IMR-90 (cell line): ENCODE measurements around the gene FSIP1. TPM values are rescaled to one million over a fixed set of nuclear protein-coding genes. Genes with fewer than 3 reads are reported as not detected.

Experiments
- ATAC-seq: fragments of 200-7000 bp; cut with Tn5 transposase; 2 replicates; pipeline ENCODE4 v1.9.1; 2020; ENCODE audit warnings: low read depth, mild to moderate bottlenecking, moderate library complexity
- BruUV-seq: library from RNA; stranded (reverse); fragments of 400-500 nt; replicated peaks from 2 replicates; lab custom pipeline; 2021; lab: Mats Ljungman, UMichigan
- CTCF ChIA-PET: fragments of 300-600 bp; formaldehyde crosslinking; extraction: SDS; loops from one replicate; lab custom pipeline; 2021; ENCODE audit warnings: antibody characterized with exemption; lab: Yijun Ruan, JAX
- POLR2A ChIA-PET: fragments of 300-600 bp; sonication (Branson Sonifier 250); formaldehyde crosslinking; loops from one replicate; lab custom pipeline; 2022; ENCODE audit warnings: antibody characterized with exemption; ENCODE audit not compliant: unreplicated experiment; lab: Charles Lee
- DNase-seq: peaks from one replicate; pipeline ENCODE4 v3.0.0; 2013
- H2AFZ ChIP-seq: replicated peaks from 2 replicates; pipeline ENCODE3; 2013; ENCODE audit warnings: low read length, mild to moderate bottlenecking; ENCODE audit not compliant: poor library complexity
- H2AK5ac ChIP-seq: 2 replicates; pipeline ENCODE4 v1.6.1; 2013; ENCODE audit warnings: low read depth, low read length, inconsistent platforms
- H2AK9ac ChIP-seq: replicated peaks from 2 replicates; pipeline ENCODE3; 2013; ENCODE audit warnings: mild to moderate bottlenecking, low read depth, low read length, moderate library complexity; ENCODE audit not compliant: poor library complexity
- H2BK120ac ChIP-seq: 2 replicates; pipeline ENCODE4 v1.6.1; 2013; ENCODE audit warnings: low read depth, low read length, inconsistent platforms
- H2BK15ac ChIP-seq: 3 replicates; pipeline ENCODE4 v1.6.1; 2013; ENCODE audit warnings: low read depth, low read length, inconsistent platforms
- H2BK20ac ChIP-seq: 2 replicates; pipeline ENCODE4 v1.6.1; 2013; ENCODE audit warnings: low read depth, mild to moderate bottlenecking, inconsistent platforms, low read length, moderate library complexity
- H2BK5ac ChIP-seq: 2 replicates; pipeline ENCODE4 v1.6.1; 2013; ENCODE audit warnings: mild to moderate bottlenecking, low read depth, low read length, inconsistent platforms; ENCODE audit not compliant: poor library complexity, severe bottlenecking
- H3K14ac ChIP-seq: replicated peaks from 2 replicates; pipeline ENCODE4 v1.6.1; 2013; ENCODE audit warnings: low read depth, low read length, inconsistent platforms
- H3K18ac ChIP-seq: 2 replicates; pipeline ENCODE4 v1.6.1; 2013; ENCODE audit warnings: low read depth, low read length, control low read depth
- H3K23ac ChIP-seq: 2 replicates; pipeline ENCODE4 v1.6.1; 2013; ENCODE audit warnings: low read depth, low read length, inconsistent platforms
- H3K27ac ChIP-seq: 2 replicates; pipeline ENCODE4 v1.5.1; 2013; ENCODE audit warnings: mild to moderate bottlenecking, control low read depth, low read length; ENCODE audit not compliant: insufficient read depth
- H3K27me3 ChIP-seq: 2 replicates; pipeline ENCODE4 v1.6.1; 2013; ENCODE audit warnings: low read length; ENCODE audit not compliant: control insufficient read depth, insufficient read depth
- H3K36me3 ChIP-seq: 2 replicates; pipeline ENCODE4 v1.6.1; 2013; ENCODE audit warnings: low read length, mixed read lengths; ENCODE audit not compliant: control insufficient read depth, insufficient read depth
- H3K4ac ChIP-seq: 2 replicates; pipeline ENCODE4 v1.6.1; 2013; ENCODE audit warnings: low read depth, low read length, inconsistent platforms
- H3K4me1 ChIP-seq: 2 replicates; pipeline ENCODE4 v1.6.1; 2013; ENCODE audit warnings: low read length, mixed read lengths; ENCODE audit not compliant: control insufficient read depth, insufficient read depth
- H3K4me2 ChIP-seq: 2 replicates; pipeline ENCODE4 v1.6.1; 2013; ENCODE audit warnings: low read depth, mild to moderate bottlenecking, control low read depth, low read length, moderate library complexity
- H3K4me3 ChIP-seq: 2 replicates; pipeline ENCODE4 v1.5.1; 2013; ENCODE audit warnings: low read depth, mild to moderate bottlenecking, control low read depth, low read length, moderate library complexity; ENCODE audit not compliant: insufficient read depth
- H3K56ac ChIP-seq: 2 replicates; pipeline ENCODE4 v1.6.1; 2013; ENCODE audit warnings: low read length, inconsistent platforms; ENCODE audit not compliant: insufficient read depth; ENCODE audit errors: extremely low read depth
- H3K79me1 ChIP-seq, 2 experiments: 2 replicates each; pipeline ENCODE4 v1.6.1; 2013; ENCODE audit warnings: low read length in 2 of 2, inconsistent platforms in 1 of 2, low read depth in 1 of 2
- H3K9ac ChIP-seq: 2 replicates; pipeline ENCODE4 v1.6.1; 2013; ENCODE audit warnings: low read depth, low read length, control low read depth
- H3K9me1 ChIP-seq: 2 replicates; pipeline ENCODE4 v1.6.1; 2013; ENCODE audit warnings: low read length, inconsistent platforms; ENCODE audit not compliant: insufficient read depth
- H3K9me3 ChIP-seq: 2 replicates; pipeline ENCODE4 v1.6.1; 2013; ENCODE audit warnings: low read length; ENCODE audit not compliant: control insufficient read depth, insufficient read depth
- H4K20me1 ChIP-seq: 2 replicates; pipeline ENCODE4 v1.6.1; 2013; ENCODE audit warnings: low read length, inconsistent platforms; ENCODE audit not compliant: insufficient read depth
- H4K5ac ChIP-seq: 2 replicates; pipeline ENCODE4 v1.6.1; 2013; ENCODE audit warnings: mild to moderate bottlenecking, low read depth, low read length, control low read depth
- H4K8ac ChIP-seq, 2 experiments: 2 replicates each; pipeline ENCODE4 v1.6.1; 2013; ENCODE audit warnings: low read depth in 2 of 2, low read length in 2 of 2, control low read depth in 1 of 2, inconsistent platforms in 1 of 2
- H4K91ac ChIP-seq: 2 replicates; pipeline ENCODE4 v1.6.1; 2013; ENCODE audit warnings: low read depth, low read length, inconsistent platforms; ENCODE audit not compliant: insufficient read depth
- BHLHE40 ChIP-seq: fragments of 150-350 bp; IDR thresholded peaks from 2 replicates; pipeline ENCODE4 v1.6.1; 2016; ENCODE audit warnings: mild to moderate bottlenecking, low read depth, low read length
- CEBPB ChIP-seq: IDR thresholded peaks from 2 replicates; pipeline ENCODE4 v1.6.1; 2012; ENCODE audit warnings: low read depth, low read length, improper control_type of control experiment
- CHD1 ChIP-seq: IDR thresholded peaks from 2 replicates; pipeline ENCODE4 v1.6.1; 2012; ENCODE audit warnings: low read depth, low read length, improper control_type of control experiment
- CTCF ChIP-seq: conservative IDR thresholded peaks from 2 replicates; pipeline ENCODE4 v1.5.1; 2012; ENCODE audit warnings: mild to moderate bottlenecking, low read depth, low read length, improper control_type of control experiment
- ELK1 ChIP-seq: fragments of 150-350 bp; IDR thresholded peaks from 2 replicates; pipeline ENCODE4 v1.6.1; 2016; ENCODE audit warnings: low read depth, mild to moderate bottlenecking, low read length, moderate library complexity, borderline replicate concordance
- FOS ChIP-seq: fragments of 150-350 bp; IDR thresholded peaks from 2 replicates; pipeline ENCODE4 v1.6.1; 2016; ENCODE audit warnings: low read depth, low read length
- MAFK ChIP-seq: IDR thresholded peaks from 2 replicates; pipeline ENCODE4 v1.6.1; 2012; ENCODE audit warnings: low read depth, low read length, improper control_type of control experiment
- MAZ ChIP-seq: IDR thresholded peaks from 2 replicates; pipeline ENCODE4 v1.6.1; 2012; ENCODE audit warnings: low read depth, mild to moderate bottlenecking, low read length, improper control_type of control experiment, moderate library complexity, borderline replicate concordance
- MXI1 ChIP-seq: IDR thresholded peaks from 2 replicates; pipeline ENCODE4 v1.6.1; 2012; ENCODE audit warnings: low read depth, mild to moderate bottlenecking, low read length, moderate library complexity, borderline replicate concordance
- NFE2L2 ChIP-seq: fragments of 150-350 bp; IDR thresholded peaks from 2 replicates; pipeline ENCODE4 v1.6.1; 2016; ENCODE audit warnings: low read depth, mild to moderate bottlenecking, low read length
- POLR2A ChIP-seq: IDR thresholded peaks from 2 replicates; pipeline ENCODE4 v1.6.1; 2012; ENCODE audit warnings: mild to moderate bottlenecking, low read depth, low read length
- RAD21 ChIP-seq: IDR thresholded peaks from 2 replicates; pipeline ENCODE4 v1.6.1; 2012; ENCODE audit warnings: low read length, improper control_type of control experiment
- RFX5 ChIP-seq: IDR thresholded peaks from 2 replicates; pipeline ENCODE4 v1.8.0; 2012; ENCODE audit warnings: low read depth, mild to moderate bottlenecking, low read length, moderate library complexity
- SMC3 ChIP-seq: fragments of 150-350 bp; IDR thresholded peaks from 2 replicates; pipeline ENCODE4 v1.6.1; 2016; ENCODE audit warnings: low read depth, mild to moderate bottlenecking, antibody characterized with exemption, low read length, moderate library complexity
- USF2 ChIP-seq: fragments of 150-350 bp; IDR thresholded peaks from 2 replicates; pipeline ENCODE4 v1.6.1; 2017; ENCODE audit warnings: mild to moderate bottlenecking, antibody characterized with exemption, low read length, low read depth
- WGBS, 2 experiments: methylation state at CpG; one replicate each; pipeline versions ENCODE4 v1.1.5 to v1.1.7; 2013; ENCODE audit warnings: missing lambda C conversion rate in 2 of 2; ENCODE audit not compliant: insufficient read length in 1 of 2; ENCODE audit errors: extremely low coverage in 2 of 2; 5-methylcytosine and 5-hydroxymethylcytosine counted together
- dilution Hi-C: fragments of 300-500 bp; cut with HindIII; formaldehyde crosslinking; loops from one replicate; pipeline ENCODE4 v1.14.3; 2018; ENCODE audit warnings: low sequenced_read_pairs; ENCODE audit not compliant: unreplicated experiment
- in situ Hi-C: fragments of 300-500 bp; cut with MboI; formaldehyde crosslinking; loops from 3 replicates; pipeline ENCODE4 v1.14.3; 2019; ENCODE audit warnings: low sequenced_read_pairs, inconsistent platforms, mixed read lengths
- intact Hi-C: fragments of 100-400 bp; cut with micrococcal nuclease; formaldehyde crosslinking; loops from 2 replicates; pipeline ENCODE4 v1.10.0; 2022
- polyA plus RNA-seq, 3 experiments: library from polyadenylated mRNA; depleted of rRNA; stranded (reverse); fragments of >200 nt; gene quantifications; 2 replicates each; pipeline ENCODE4 v1.2.3, GENCODE V29; 2012; ENCODE audit warnings: low replicate concordance in 1 of 3
- total RNA-seq: library from RNA; depleted of rRNA; stranded (reverse); fragments of >200 nt; gene quantifications from 2 replicates; pipeline ENCODE4 v1.2.3, GENCODE V29; 2012

FSIP1 gene
- total and polyA plus RNA-seq, 2 of the 4 experiments (the other 2 are of a cell fraction), result 0.10 to 0.18 TPM

- Histone ChIP-seq H2AK5ac (no peak overlapping the region), H3K4me3 (no peak overlapping the region), H3K4me1 (no peaks in the 10 kb centered on the region; the same call in 1 of the 2 replicates), H3K9me3 (no peaks in the 10 kb centered on the region), H3K56ac (no peak overlapping the region), H3K36me3 (peaks cover 78% of the 10 kb centered on the region), H2BK5ac (no peak overlapping the region), H3K9me1 (peaks cover 13% of the 10 kb centered on the region), H2BK20ac (no peak overlapping the region), H4K20me1 (peaks cover 99% of the 10 kb centered on the region), H3K23ac (no peak overlapping the region), H2AK9ac (peak overlapping the region; percentile 11), H3K4me2 (no peak overlapping the region; the same call in 1 of the 2 replicates), H3K79me1 (peaks cover 4 to 81% of the 10 kb centered on the region in 2 experiments; a peak in 3 of 4 replicates), H3K14ac (no peak overlapping the region), H2AFZ (no peak overlapping the region), H4K91ac (no peak overlapping the region), H3K18ac (no peak overlapping the region), H3K4ac (no peak overlapping the region), H4K8ac (no peak overlapping the region), H3K27me3 (no peaks in the 10 kb centered on the region), H3K9ac (no peak overlapping the region), H2BK15ac (no peak overlapping the region), H3K27ac (no peak overlapping the region), H4K5ac (no peak overlapping the region), H2BK120ac (no peak overlapping the region)
- BruUV-seq, result TSS peak; percentile 27
- CTCF ChIA-PET, result no interaction called here
- in situ Hi-C loops (no loop called here), intact Hi-C loops (no loop called here), dilution Hi-C loops (no loop called here)
- POLR2A ChIA-PET, result interaction anchor here (1.6 kb wide), 1 partner anchor 10 kb away, joined by 3 read pairs; no protein-coding TSS in a partner anchor
- DNase-seq (peak; percentile 44), ATAC-seq (no peak)
- WGBS, 2 experiments, result 88% methylated on average over 8 of the region's 13 CpGs; no CpG with 5 or more reads in 1 of the 2 experiments
- TF ChIP-seq MXI1, result no peak
- TF ChIP-seq FOS, result no peak
- peak; percentile 13; the same call in 1 of the 2 replicates for TF ChIP-seq USF2
- TF ChIP-seq BHLHE40, result no peak
- no peak for TF ChIP-seq ELK1
- no peak for TF ChIP-seq RFX5
- no peak for TF ChIP-seq NFE2L2
- TF ChIP-seq RAD21, result no peak
- TF ChIP-seq CHD1, result 0 out of 2 replicates have a peak, but pooled peaks have one; percentile 68
- TF ChIP-seq CTCF, result no peak
- TF ChIP-seq MAZ, result no peak
- no peak; the same call in 1 of the 2 replicates for TF ChIP-seq MAFK
- TF ChIP-seq SMC3, result no peak
- no peak for TF ChIP-seq CEBPB
- peak; percentile 16; the same call in 1 of the 2 replicates for TF ChIP-seq POLR2A
These were observed 194.0 kb downstream of the FSIP1 start for GRCh38 chr15:39588531-39589192.
